DND-41 (cell line): ENCODE measurements around the gene NUCB1.

ENCODE experiments used
- ATAC-seq: fragments of 200-7000 bp; cut with Tn5 transposase; 3 replicates; pipeline ENCODE4 v1.9.1; 2021; ENCODE audit warnings: low read depth; ENCODE audit not compliant: insufficient read depth
- DNase-seq: peaks from one replicate; pipeline ENCODE4 v3.0.0-alpha.2; 2020
- H2AFZ ChIP-seq: 2 replicates; pipeline ENCODE4 v1.6.0; 2012; ENCODE audit warnings: low read depth, low read length
- H3K27ac ChIP-seq: 2 replicates; pipeline ENCODE4 v1.5.1; 2012; ENCODE audit warnings: low read length, inconsistent platforms
- H3K27me3 ChIP-seq: fragments of 200-600 bp; sonication (generic); 2 replicates; pipeline ENCODE4 v1.6.0; 2012; ENCODE audit warnings: low read length, mild to moderate bottlenecking, inconsistent platforms; ENCODE audit not compliant: insufficient read depth, poor library complexity
- H3K36me3 ChIP-seq: 2 replicates; pipeline ENCODE4 v1.5.1; 2012; ENCODE audit warnings: low read length, inconsistent platforms; ENCODE audit not compliant: insufficient read depth
- H3K4me1 ChIP-seq: 2 replicates; pipeline ENCODE4 v1.5.1; 2012; ENCODE audit warnings: mild to moderate bottlenecking, low read length; ENCODE audit not compliant: insufficient read depth
- H3K4me2 ChIP-seq: 2 replicates; pipeline ENCODE4 v1.6.0; 2012; ENCODE audit warnings: mild to moderate bottlenecking, moderate library complexity, low read length, inconsistent platforms; ENCODE audit not compliant: insufficient read depth
- H3K4me3 ChIP-seq, 2 experiments: fragments of 200-600 bp in 1 of 2; shearing (Covaris generic) in 1 of 2; 2 replicates each; pipeline ENCODE4 v1.5.1; 2012 to 2016; ENCODE audit warnings: inconsistent platforms in 2 of 2, low read length in 2 of 2, mild to moderate bottlenecking in 2 of 2, low read depth in 1 of 2, moderate library complexity in 1 of 2
- H3K79me2 ChIP-seq: 2 replicates; pipeline ENCODE4 v1.6.0; 2012; ENCODE audit warnings: low read length, inconsistent platforms; ENCODE audit not compliant: insufficient read depth
- H3K9ac ChIP-seq: 2 replicates; pipeline ENCODE4 v1.6.0; 2012; ENCODE audit warnings: low read depth, mild to moderate bottlenecking, inconsistent platforms, low read length, moderate library complexity
- H3K9me3 ChIP-seq: 2 replicates; pipeline ENCODE4 v1.5.1; 2012; ENCODE audit warnings: low read length, moderate library complexity, mild to moderate bottlenecking, inconsistent platforms; ENCODE audit not compliant: insufficient read depth, severe bottlenecking
- H4K20me1 ChIP-seq: 2 replicates; pipeline ENCODE4 v1.6.0; 2012; ENCODE audit warnings: low read length; ENCODE audit not compliant: insufficient read depth
- CTCF ChIP-seq: IDR thresholded peaks from 2 replicates; pipeline ENCODE4 v1.5.1; 2012; ENCODE audit warnings: borderline replicate concordance, low read length, moderate library complexity, mild to moderate bottlenecking; ENCODE audit not compliant: poor library complexity, severe bottlenecking; ENCODE audit errors: extremely low read depth
- EZH2 ChIP-seq: IDR thresholded peaks from 3 replicates; pipeline ENCODE4 v1.6.1; 2012; ENCODE audit warnings: borderline replicate concordance, low read depth, mild to moderate bottlenecking, moderate library complexity, low read length, inconsistent platforms; ENCODE audit not compliant: severe bottlenecking

Gene NUCB1

GRCh38 chr19:48854103-48854502 is 46.0 kb upstream of the NUCB1 start:
- H3K4me1 ChIP-seq, result no peaks in the 10 kb centered on the region
- H2AFZ ChIP-seq, result no peak overlapping the region
- H3K79me2 ChIP-seq, result no peaks in the 10 kb centered on the region
- H3K9me3 ChIP-seq, result no peaks in the 10 kb centered on the region
- no peak overlapping the region for H3K4me3 ChIP-seq
- H3K4me2 ChIP-seq, result no peak overlapping the region
- H3K27ac ChIP-seq, result no peak overlapping the region
- no peak for ATAC-seq
- H3K36me3 ChIP-seq, result no peaks in the 10 kb centered on the region
- H3K27me3 ChIP-seq, result no peaks in the 10 kb centered on the region
- no peak for TF ChIP-seq CTCF
- TF ChIP-seq EZH2, result no peak
- no peaks in the 10 kb centered on the region for H4K20me1 ChIP-seq
- DNase-seq, result no peak
- H3K9ac ChIP-seq, result no peak overlapping the region

- H3K27me3 ChIP-seq, result no peaks in the 10 kb centered on the region
- no peak overlapping the region for H3K9ac ChIP-seq
- ATAC-seq (no peak), DNase-seq (no peak)
- H3K4me2 ChIP-seq, result no peak overlapping the region
- no peak overlapping the region for H3K4me3 ChIP-seq
- no peaks in the 10 kb centered on the region for H3K4me1 ChIP-seq
- H3K27ac ChIP-seq, result no peak overlapping the region
- H4K20me1 ChIP-seq, result no peaks in the 10 kb centered on the region
- no peak for TF ChIP-seq EZH2
- no peak for TF ChIP-seq CTCF
- no peaks in the 10 kb centered on the region for H3K9me3 ChIP-seq
- H3K79me2 ChIP-seq, result no peaks in the 10 kb centered on the region
- H3K36me3 ChIP-seq, result no peaks in the 10 kb centered on the region
- H2AFZ ChIP-seq, result no peak overlapping the region
Measured at GRCh38 chr19:48856921-48857320, 43.2 kb upstream of the NUCB1 start.

GRCh38 chr19:48858984-48859710 is 41.0 kb upstream of the NUCB1 start:
- TF ChIP-seq EZH2 (no peak), CTCF (no peak)
- H3K36me3 ChIP-seq, result no peaks in the 10 kb centered on the region
- H2AFZ ChIP-seq, result peak overlapping the region; percentile 16; the same call in 1 of the 2 replicates
- no peaks in the 10 kb centered on the region for H3K4me1 ChIP-seq
- ATAC-seq (peak; percentile 62; the same call in 2 of the 3 replicates), DNase-seq (peak; percentile 51)
- no peak overlapping the region for H3K27ac ChIP-seq
- H4K20me1 ChIP-seq, result no peaks in the 10 kb centered on the region
- H3K9ac ChIP-seq, result no peak overlapping the region
- no peaks in the 10 kb centered on the region for H3K9me3 ChIP-seq
- H3K79me2 ChIP-seq, result no peaks in the 10 kb centered on the region
- no peaks in the 10 kb centered on the region for H3K27me3 ChIP-seq
- H3K4me3 ChIP-seq, result no peak overlapping the region
- no peak overlapping the region for H3K4me2 ChIP-seq
